NCI-H1930 (cell line): Measurements from ENCODE around the gene ATG4C.
"Not testable (repeated sequence)": the region's sequence is repeated elsewhere in the genome, so short reads cannot be mapped to it uniquely, and the experiment has no call there.

Experiments
- DNase-seq, 2 experiments: peaks; one replicate each; lab custom pipeline; 2025; lab: John Stamatoyannopoulos, UW

The ATG4C gene

DNA sequence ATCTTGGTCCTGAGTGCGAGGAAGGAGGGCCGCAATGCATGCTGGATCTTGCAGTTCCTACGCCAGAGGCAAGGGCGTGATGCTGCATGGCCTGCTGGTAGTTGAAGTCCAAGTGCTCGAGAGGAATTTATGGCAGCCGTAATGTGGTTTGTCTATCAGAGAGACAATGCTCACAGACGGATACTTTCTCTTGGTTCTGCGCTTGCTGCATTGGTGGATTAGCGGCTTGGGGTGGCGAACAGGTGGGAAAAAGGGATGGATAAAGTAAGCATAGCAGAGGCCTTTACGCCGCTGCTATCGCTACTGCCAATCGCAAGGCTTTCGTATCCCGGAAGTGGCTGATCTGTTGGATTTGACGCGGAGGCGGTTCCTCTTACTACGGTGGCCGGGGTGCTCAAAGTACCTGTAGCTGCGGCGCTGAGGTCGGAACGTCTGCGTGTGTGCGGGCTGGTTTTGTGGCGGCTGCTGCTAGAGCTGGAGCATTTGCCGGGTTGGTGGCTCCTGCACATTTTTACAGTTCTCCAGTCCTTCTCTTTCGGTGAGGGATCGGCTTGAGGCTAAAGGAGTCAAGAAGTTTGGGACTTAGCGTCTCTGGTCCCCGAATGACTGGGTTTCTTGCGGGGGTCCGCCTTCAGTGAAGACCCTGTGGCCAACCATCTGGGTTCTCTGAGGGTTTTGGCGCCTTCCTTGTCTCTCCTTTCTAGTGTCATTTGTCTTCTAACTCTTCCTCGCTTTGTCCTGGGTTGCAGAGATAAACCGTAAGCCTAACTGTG is at the start of gene ATG4C:
ATG4C (plus strand) TSS at position 397 of the 773 bp plus-strand sequence. CDS start 19,655 bp downstream, outside the sequence.
- peak; percentile 85 to 91 for DNase-seq

DNA sequence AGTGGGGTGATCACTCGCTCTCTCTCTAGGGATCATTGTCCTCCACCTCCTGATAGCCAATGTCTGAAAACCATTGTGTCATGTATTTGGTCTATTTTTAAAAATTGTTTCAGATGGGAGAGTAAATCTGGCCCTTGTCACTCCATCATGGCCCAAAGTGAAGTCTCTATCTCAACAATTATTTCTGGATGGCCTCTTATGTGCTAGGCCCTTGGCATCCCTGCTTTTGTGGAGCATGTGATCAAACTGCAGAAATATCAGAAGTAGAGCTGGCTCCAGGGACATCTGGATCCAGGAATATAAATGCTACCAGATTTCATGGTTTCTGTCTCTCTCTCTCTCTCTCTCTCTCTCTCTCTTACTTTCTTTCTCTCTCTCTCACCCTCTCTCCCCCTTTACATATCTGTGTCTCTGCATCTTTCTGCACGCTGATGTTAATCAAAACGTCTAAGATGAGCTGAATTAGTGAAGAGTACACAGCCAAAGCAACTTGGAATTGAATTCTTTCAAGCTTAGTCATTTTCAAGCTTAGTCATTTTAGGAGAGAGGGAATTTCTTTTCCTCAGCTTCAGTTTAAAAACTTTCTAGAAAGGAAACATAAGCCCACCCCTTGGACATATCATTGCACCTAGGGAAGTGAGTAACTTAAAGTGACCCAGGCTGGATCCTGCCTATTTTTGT is 48.3 kb upstream of the ATG4C start:
- no peak for DNase-seq

GRCh38 chr1:62740701-62741100 is 43.2 kb upstream of the ATG4C start:
- not testable (repeated sequence) for DNase-seq

- DNase-seq = no peak
Measured at GRCh38 chr1:62744611-62745577, 39.0 kb upstream of the ATG4C start.

DNA sequence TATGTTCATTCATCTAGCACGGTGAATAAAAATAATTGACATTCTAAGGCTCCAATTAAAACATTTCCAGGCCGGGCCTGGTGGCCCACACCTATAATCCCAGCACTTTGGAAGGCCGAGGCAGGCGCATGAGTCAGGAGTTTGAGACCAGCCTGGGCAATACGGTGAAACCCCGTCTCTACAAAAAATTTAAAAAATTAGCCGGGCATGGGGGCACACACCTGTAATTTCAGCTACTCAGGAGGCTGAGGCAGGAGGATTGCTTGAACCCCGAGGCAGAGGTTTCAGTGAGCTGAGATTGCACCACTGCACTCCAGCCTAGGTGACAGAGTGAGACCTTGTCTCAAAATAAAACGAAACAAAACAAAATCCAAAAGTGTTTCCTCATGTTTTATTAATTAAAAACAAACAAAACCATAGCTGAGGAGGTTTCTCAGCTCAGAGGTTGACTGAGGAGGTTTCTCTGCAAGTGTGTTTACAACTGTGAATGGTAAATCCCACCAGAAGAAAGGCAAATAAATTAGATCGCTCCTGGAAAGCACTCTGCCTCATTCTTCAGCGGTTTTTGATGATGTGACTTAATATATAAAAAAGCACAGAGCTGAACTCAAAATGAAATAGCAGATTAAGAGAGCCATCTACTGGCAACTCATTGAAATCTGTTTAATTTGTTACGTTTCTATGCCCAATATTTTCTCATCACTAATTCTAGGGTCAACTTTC is 37.7 kb upstream of the ATG4C start:
- peak in 1 of 2 experiments; percentile 24 for DNase-seq

- DNase-seq = no peak
Measured at GRCh38 chr1:62746809-62747138, 37.2 kb upstream of the ATG4C start.

- no peak for DNase-seq
Measured at GRCh38 chr1:62753031-62753965, 30.6 kb upstream of the ATG4C start.

DNA sequence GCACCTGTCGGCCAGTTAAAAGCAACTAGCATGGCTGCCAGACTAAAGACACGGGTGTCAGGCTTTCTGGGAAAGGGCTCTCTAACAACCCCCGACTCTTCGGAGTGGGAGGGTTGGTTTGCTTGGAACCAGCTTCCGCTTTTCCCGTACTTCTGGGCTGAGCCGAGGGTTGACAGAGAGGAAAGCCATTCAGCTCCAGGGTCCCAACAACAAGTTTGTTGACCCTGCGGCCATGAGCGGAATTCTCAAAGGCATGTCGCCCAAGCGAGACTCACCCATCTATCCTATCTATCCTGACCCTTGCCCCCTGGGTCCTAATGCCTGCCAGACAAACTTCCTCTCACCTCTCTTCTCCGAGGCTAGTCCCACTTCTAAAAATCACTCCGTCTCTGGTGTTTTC is 29.0 kb upstream of the ATG4C start:
- DNase-seq = not testable (repeated sequence)

DNA sequence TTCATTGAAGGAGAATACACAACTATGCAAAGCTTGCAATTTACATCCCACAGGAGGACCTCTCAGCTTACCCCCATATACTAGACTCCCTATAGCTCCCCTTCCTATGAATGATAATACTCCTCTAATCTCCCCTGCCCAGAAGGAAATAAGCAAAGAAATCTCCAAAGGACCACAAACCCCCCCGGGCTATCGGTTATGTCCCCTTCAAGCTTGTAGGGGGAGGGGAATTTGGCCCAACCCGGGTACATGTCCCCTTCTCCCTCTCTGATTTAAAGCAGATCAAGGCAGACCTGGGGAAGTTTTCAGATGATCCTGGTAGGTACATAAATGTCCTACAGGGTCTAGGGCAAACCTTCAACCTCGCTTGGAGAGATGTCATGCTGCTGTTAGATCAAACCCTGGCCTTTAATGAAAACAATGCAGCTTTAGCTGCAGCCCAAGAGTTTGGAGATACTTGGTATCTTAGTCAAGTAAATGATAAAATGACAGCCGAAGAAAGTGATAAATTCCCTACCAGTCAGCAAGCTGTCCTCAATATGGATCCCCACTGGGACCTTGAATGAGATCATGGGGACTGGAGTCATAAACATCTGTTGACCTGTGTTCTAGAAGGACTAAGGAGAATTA is 27.6 kb upstream of the ATG4C start:
- DNase-seq = not testable (repeated sequence)

DNA sequence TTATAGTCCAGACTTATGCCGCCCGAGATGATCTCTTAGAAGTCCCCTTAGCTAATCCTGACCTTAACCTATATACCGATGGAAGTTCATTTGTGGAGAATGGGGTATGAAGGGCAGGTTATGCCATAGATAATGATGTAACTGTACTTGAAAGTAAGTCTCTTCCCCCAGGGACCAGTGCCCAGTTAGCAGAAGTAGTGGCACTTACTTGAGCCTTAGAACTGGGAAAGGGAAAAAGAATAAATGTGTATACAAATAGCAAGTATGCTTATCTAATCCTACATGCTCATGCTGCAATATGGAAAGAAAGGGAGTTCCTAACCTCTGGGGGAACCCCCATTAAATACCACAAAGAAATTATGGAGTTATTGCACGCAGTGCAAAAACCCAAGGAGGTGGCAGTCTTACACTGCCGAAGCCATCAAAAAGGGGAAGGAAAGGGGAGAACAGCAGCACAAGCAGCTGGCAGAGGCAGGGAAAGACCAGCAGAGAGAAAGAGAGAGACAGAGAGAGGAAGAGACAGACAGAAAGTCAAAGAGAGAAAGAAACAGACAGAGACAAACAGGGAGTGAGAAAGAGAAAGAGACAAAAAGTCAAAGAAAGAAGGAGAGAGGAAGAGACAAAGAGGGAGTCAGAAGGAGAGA is 24.6 kb upstream of the ATG4C start:
- DNase-seq = not testable (repeated sequence)

DNA sequence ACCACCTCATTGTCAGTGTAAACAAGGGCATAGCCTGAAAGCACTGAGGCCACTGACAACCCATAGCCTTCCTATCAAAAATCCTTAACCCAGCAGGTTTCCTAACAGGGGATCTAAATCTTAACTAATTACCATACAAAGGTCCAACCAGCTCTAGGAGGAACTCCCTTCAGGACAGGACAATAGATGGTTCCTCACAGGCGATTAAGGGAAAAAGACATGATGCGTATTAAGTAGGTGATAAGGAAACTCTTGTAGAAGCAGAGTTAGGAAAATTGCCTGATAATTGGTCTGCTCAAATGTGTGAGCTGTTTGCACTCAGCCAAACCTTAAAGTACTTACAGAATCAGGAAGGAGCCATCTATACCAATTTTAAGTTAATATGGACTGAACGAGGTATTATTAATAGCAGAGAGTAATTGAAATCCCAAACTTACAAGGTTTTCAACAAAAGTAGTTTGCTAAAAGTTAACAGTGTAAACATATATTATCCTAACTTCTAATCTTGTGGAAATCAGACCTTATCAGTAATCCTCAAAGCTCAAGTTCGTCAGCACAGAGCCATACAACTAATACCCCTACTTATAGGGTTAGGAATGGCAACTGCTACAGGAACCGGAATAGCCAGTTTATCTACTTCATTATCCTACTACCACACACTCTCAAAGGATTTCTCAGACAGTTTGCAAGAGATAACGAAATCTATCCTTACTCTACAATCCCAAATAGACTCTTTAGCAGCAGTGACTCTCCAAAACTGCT is 23.7 kb upstream of the ATG4C start:
- not testable (repeated sequence) for DNase-seq

GRCh38 chr1:62761223-62761870 is 22.6 kb upstream of the ATG4C start:
- not testable (repeated sequence) for DNase-seq

DNA sequence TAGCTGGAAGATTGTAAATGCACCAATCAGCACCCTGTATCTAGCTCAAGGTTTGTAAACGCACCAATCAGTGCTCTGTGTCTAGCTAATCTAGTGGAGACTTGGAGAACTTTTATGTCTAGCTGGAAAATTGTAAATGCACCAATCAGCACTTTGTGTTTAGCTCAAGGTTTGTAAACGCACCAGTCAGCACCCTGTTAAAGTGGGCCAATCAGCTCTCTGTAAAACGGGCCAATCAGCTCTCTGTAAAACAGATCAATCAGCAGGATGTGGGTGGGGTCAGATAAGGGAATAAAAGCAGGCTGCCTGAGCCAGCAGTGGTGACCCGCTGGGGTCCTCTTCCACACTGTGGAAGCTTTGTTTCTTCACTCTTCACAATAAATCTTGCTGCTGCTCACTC is 21.9 kb upstream of the ATG4C start:
- DNase-seq = not testable (repeated sequence)

- no peak for DNase-seq
Measured at GRCh38 chr1:62765981-62766380, 18.0 kb upstream of the ATG4C start.

GRCh38 chr1:62768551-62768950 is 15.4 kb upstream of the ATG4C start:
- DNase-seq = not testable (repeated sequence)

DNA sequence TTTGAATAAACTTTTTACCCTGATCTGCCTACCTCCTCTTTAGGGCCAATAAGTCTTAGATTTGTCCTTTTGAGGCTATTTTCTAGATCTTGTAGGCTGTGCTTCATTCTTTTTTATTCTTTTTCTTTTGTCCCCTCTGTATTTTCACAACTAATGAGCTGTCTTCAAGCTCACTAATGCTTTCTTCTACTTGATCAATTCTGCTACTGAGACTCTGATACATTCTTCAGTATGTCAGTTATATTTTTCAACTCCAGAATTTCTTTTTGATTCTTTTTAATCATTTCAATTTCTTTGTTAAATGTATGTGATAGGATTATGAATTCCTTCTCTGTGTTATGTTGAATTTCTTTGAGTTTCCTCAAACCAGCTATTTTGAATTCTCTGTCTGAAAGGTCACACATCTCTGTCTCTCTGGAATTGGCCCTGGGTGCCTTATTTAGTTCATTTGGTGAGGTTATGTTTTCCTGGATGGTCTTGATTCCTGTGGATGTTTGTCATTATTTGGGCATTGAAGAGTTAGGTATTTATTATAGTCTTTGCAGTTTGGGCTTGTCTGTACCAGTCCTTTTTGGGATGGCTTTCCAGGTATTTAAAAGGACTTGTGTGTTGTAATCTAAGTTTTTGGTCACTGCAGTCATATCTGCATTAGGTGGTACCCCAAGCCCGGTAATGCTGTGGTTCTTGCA is 11.2 kb upstream of the ATG4C start:
- no peak for DNase-seq

GRCh38 chr1:62774006-62774405 is 9.9 kb upstream of the ATG4C start:
- DNase-seq = no peak
